Uterus (tissue), 4 donors: Measurements from ENCODE around the gene ACE2. TPM values are rescaled to one million over a fixed set of nuclear protein-coding genes. Genes with fewer than 3 reads are reported as not detected.

Experiments used
- DNase-seq, 2 donors: peaks; one replicate each; pipeline ENCODE4 v3.0.0-alpha.2; 2019 to 2020
- H3K27ac ChIP-seq, 2 donors: fragments of 200-600 bp; sonication (generic); 1 replicate in 1 of 2; 2 replicates in 1 of 2; pipeline ENCODE4 v1.5.1; 2016 to 2018
- H3K27me3 ChIP-seq, 2 donors: fragments of 200-600 bp; sonication (generic); one replicate each; pipeline ENCODE4 v1.5.1; 2018 to 2019; ENCODE audit warnings: control low read depth in 1 of 2
- H3K36me3 ChIP-seq, 2 donors: fragments of 200-600 bp; sonication (generic); one replicate each; pipeline ENCODE4 v1.5.1; 2019; ENCODE audit warnings: control low read depth in 1 of 2
- H3K4me1 ChIP-seq, 2 donors: fragments of 200-600 bp; sonication (generic); one replicate each; pipeline ENCODE4 v1.5.1; 2018 to 2019; ENCODE audit warnings: control low read depth in 1 of 2
- H3K4me3 ChIP-seq, 2 donors: fragments of 200-600 bp; sonication (generic); 1 replicate in 1 of 2; 2 replicates in 1 of 2; pipeline ENCODE4 v1.5.1; 2018 to 2019; ENCODE audit warnings: mild to moderate bottlenecking in 1 of 2
- H3K9me3 ChIP-seq, 2 donors: fragments of 200-600 bp; sonication (generic); one replicate each; pipeline ENCODE4 v1.5.1; 2019; ENCODE audit warnings: control low read depth in 1 of 2
- CTCF ChIP-seq, 4 experiments: fragments of 200-600 bp in 2 of 4; fragments of 450-650 bp in 2 of 4; sonication (generic) in 2 of 4; IDR thresholded peaks; one replicate each; pipeline ENCODE4 v1.5.1; 2016 to 2019; ENCODE audit warnings: antibody characterized with exemption in 4 of 4, mild to moderate bottlenecking in 2 of 4, moderate library complexity in 1 of 4
- POLR2A ChIP-seq, 2 donors: fragments of 450-650 bp; IDR thresholded peaks; one replicate each; pipeline ENCODE4 v1.6.1; 2016; ENCODE audit warnings: antibody characterized with exemption in 2 of 2, mild to moderate bottlenecking in 1 of 2, moderate library complexity in 1 of 2
- intact Hi-C: fragments of 100-400 bp; cut with DNase I; formaldehyde crosslinking; loops from one replicate; pipeline ENCODE4 v1.15.1; 2023; ENCODE audit warnings: low total_unique reads
- total RNA-seq, 4 donors: library from RNA; depleted of rRNA in 3 of 4; stranded (reverse); fragments of >200 nt in 3 of 4; gene quantifications; one replicate each; pipeline versions ENCODE4 v1.1.0 to v1.2.4, GENCODE V29; 2014 to 2023
- donor health status: DM: yes; HTN: yes; CAD: no.

The ACE2 gene
- total RNA-seq, 4 donors from 2014 or later = 0.62 to 1.5 TPM; not detected in 2

DNA sequence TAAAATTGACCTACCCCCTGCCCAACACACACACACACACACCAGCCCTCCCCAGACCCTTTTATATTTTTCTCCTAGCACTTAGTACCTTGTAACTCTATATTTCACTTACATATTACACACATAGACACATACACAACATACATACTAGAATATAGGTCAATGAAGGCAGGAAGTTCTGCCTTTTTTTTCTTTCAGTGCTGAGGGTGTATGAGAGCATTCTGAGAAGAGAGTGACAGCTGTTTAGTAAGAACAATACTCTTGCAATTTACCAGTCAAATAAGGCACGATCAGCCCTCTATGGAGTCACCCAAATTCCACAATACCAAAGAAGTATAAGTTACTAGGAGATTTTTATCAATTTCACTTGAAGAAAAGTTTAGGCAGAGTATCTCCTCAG lies 33.5 kb downstream of the ACE2 start:
- Histone ChIP-seq H3K4me3 (no peak overlapping the region), H3K36me3 (no peaks in the 10 kb centered on the region), H3K9me3 (no peaks in the 10 kb centered on the region), H3K27ac (no peak overlapping the region), H3K27me3 (no peaks in the 10 kb centered on the region), H3K4me1 (no peaks in the 10 kb centered on the region)
- TF ChIP-seq POLR2A (IDR thresholded peaks at IDR 0.05) (no peak), CTCF (IDR thresholded peaks at IDR 0.05) (no peak)
- intact Hi-C loops = no loop called here
- DNase-seq = no peak

GRCh38 chrX:15566244-15566643 lies 34.5 kb downstream of the ACE2 start:
- H3K27me3 ChIP-seq = no peaks in the 10 kb centered on the region
- H3K4me1 ChIP-seq = no peaks in the 10 kb centered on the region
- H3K4me3 ChIP-seq = no peak overlapping the region
- no peak for TF ChIP-seq POLR2A (IDR thresholded peaks at IDR 0.05)
- no peak for TF ChIP-seq CTCF (IDR thresholded peaks at IDR 0.05)
- no peaks in the 10 kb centered on the region for H3K9me3 ChIP-seq
- intact Hi-C loops = no loop called here
- no peaks in the 10 kb centered on the region for H3K36me3 ChIP-seq
- H3K27ac ChIP-seq = no peak overlapping the region
- no peak for DNase-seq

DNA sequence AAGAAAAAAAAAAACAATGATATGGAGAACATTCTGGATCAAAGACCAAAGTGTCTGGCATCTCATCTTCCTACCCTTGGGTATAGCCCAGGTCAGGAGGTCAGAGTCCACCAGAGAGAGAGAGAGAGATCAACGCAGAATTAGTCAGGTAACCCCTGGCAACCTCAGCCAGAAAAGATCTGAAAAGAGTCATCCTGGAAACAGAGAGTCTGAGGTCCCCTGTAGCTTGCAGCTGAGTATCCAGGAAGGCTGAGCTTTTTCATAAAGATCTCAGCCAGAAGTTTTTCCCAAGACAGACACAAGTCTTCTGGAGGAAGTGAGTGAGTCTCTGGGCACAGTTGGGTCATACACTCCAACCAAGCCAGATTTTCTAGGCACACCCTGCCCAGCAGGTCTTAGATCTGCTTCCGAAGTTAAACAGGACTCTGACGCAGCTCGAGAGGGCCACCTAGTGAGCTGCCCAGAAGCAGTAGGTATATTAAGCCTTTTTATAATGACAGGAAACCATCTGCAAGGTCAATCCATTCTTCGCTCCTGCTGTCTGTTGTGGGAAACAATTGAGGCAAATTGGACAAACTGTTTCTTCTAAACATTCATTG lies 35.7 kb downstream of the ACE2 start:
- no peaks in the 10 kb centered on the region for H3K4me1 ChIP-seq
- H3K27ac ChIP-seq = no peak overlapping the region
- intact Hi-C loops = no loop called here
- TF ChIP-seq CTCF (IDR thresholded peaks at IDR 0.05) = peak; percentile 20 to 50 (median 30)
- TF ChIP-seq POLR2A (IDR thresholded peaks at IDR 0.05) = no peak
- no peaks in the 10 kb centered on the region for H3K36me3 ChIP-seq
- H3K4me3 ChIP-seq = no peak overlapping the region
- H3K9me3 ChIP-seq = no peaks in the 10 kb centered on the region
- H3K27me3 ChIP-seq = no peaks in the 10 kb centered on the region
- peak; percentile 28 to 43 for DNase-seq

- H3K9me3 ChIP-seq = no peaks in the 10 kb centered on the region
- TF ChIP-seq POLR2A (IDR thresholded peaks at IDR 0.05) = no peak
- no peak for TF ChIP-seq CTCF (IDR thresholded peaks at IDR 0.05)
- H3K27ac ChIP-seq = no peak overlapping the region
- H3K36me3 ChIP-seq = no peaks in the 10 kb centered on the region
- intact Hi-C loops = no loop called here
- no peak for DNase-seq
- no peaks in the 10 kb centered on the region for H3K27me3 ChIP-seq
- no peaks in the 10 kb centered on the region for H3K4me1 ChIP-seq
- H3K4me3 ChIP-seq = no peak overlapping the region
Observed at GRCh38 chrX:15563056-15563455, 37.7 kb downstream of the ACE2 start.

DNA sequence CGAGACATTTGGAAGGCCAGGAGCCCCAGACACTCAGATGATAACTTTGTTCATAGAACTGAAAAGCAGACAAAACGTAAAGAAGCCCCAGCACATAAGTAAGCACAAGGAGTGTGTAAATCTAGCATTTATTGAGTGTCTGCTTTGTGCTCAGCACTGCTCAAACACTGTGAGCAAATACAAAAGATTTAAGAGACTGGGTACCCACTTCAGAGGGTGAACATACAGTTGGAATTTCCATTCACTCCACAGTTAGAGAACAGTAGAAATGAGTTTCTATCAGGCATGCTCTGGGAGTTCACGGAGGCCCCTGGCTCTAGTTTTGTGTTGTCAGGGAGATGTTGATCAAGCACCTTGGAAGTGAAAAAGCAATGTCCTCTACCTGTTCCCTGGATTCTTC lies 39.8 kb downstream of the ACE2 start:
- H3K4me3 ChIP-seq = no peak overlapping the region
- no peaks in the 10 kb centered on the region for H3K27me3 ChIP-seq
- DNase-seq = no peak
- TF ChIP-seq CTCF (IDR thresholded peaks at IDR 0.05) (no peak), POLR2A (IDR thresholded peaks at IDR 0.05) (no peak)
- no peak overlapping the region for H3K27ac ChIP-seq
- H3K9me3 ChIP-seq = no peaks in the 10 kb centered on the region
- H3K36me3 ChIP-seq = no peaks in the 10 kb centered on the region
- intact Hi-C loops = no loop called here
- no peaks in the 10 kb centered on the region for H3K4me1 ChIP-seq
